ENCODE results near the gene PCP4L1. TPM values are rescaled to one million over a fixed set of nuclear protein-coding genes. Genes with fewer than 3 reads are reported as not detected.

PCP4L1 gene
- not detected in 2 replicates for total RNA-seq

DNA sequence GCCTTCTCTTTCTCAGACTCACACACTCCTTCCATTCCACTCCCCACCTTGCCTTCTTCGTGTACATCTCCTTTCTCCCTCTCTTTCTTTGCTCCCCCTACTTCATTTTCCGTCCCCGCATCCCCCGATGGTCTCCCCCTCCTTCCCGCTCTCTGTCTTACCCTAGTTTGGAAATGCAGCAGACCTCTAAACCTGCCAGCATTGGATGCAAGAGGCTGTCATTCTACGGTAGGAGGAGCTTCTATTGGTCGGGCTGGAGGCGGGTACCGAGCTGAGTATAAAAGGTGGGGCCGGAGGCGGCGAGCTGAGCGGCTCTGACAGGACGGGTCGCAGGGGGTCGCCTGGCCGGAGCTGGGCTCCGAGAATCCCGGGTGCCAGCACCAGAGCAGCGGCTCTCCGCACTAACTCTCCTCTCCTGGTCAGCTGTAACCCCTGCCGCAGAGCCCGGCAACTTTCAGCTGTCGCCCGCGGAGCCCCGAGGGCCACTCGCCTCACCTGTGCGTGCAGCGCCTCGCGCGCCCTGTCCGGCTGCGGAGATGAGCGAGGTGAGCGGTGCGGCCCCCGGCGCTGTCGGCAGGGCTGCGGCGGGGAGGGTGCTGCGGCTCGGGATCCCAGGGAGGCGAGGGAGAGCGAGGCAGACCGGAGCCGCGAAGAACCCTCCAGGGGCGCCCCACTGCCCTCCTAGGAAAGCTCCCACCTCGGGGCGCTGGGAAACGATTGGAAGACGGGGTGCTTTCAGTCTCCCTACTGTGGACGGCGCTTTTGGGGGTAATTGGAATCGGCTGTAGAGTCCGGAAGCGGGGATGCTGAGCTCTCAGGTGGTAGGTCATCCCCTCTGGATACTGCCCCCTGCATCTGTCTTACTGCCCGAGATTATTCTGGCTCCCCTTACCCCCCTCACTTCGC is at the start of gene PCP4L1:
PCP4L1 (plus strand) TSS at position 307 of the 906 bp plus-strand sequence; CDS start at position 537, 230 bp downstream.

GRCh38 chr1:161215076-161215475 is 43.5 kb upstream of the PCP4L1 start, which contains the start of gene FCER1G:
Gene FCER1G (plus strand): TSS chr1:161215295. CDS start chr1:161215322, 27 bp downstream.

DNA sequence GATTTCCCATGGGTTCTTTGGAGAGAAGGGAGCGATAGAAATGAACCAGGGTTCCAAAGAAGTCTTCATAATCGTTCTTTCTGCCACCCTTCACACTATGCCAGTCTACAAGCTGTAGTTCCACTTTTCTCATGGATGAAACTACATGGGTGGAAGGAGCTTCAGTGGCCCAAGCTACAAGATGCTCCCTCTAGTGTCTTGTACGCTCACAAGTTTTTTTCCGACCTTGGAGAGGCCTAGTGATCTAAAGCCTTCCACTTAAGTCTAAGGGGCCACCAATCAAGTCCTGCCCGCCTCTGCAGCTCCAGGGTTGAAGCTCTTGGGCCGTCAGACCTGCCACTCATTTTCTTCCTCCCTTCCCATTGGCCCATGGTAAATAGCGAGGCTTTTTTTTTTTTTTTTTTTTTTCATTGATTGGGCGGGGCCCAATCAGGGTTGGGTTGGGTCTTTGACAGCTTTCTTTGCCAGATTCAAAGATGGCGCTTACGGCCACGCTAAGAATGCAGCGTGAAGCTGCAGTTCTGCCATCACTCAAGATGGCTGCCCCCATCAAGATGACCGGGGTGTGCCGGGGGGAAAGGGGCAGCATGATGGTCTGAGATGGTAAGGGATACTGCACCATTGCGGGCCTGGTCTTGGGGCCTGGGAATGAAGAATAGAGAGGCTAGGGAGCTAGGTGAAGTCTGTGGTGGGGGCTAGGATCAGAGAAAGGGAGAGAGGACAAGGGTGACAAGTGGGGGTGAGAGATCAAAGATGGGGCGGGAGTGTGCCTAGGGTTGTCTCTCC is 32.8 kb upstream of the PCP4L1 start, which contains the start of gene TOMM40L:
TOMM40L (plus strand) TSS at position 527 of the 786 bp plus-strand sequence. CDS start 430 bp downstream, outside the sequence.

DNA sequence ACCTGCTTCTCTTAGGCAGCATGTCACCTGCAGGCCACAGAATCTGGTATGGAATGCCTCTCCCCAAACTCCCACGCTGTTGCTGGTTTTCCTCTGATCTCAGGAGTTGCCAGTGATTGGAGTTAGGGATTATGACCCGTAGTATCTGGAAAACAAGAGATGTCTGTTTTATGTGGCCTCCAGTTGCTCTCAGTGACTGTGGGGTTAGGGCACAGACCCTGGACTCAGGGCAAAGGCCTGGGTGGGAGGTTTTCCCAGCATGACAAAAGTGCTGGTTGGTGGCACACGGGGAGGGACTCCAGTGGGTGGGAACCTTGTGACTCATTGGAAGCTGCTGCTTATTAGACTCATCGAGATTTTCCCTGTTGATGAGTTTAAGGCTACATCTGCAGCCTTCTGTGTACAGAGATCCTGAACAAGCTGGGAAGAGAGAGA is 20.5 kb upstream of the PCP4L1 start, which contains the start of gene NR1I3:
NR1I3 (minus strand) TSS at position 165 of the 435 bp plus-strand sequence. CDS start 1,638 bp downstream, outside the sequence.

GRCh38 chr1:161309868-161310267 is 51.3 kb downstream of the PCP4L1 start, which contains the start of gene MPZ:
Gene MPZ (minus strand): TSS chr1:161309968. CDS start chr1:161309905, 63 bp downstream.

DNA sequence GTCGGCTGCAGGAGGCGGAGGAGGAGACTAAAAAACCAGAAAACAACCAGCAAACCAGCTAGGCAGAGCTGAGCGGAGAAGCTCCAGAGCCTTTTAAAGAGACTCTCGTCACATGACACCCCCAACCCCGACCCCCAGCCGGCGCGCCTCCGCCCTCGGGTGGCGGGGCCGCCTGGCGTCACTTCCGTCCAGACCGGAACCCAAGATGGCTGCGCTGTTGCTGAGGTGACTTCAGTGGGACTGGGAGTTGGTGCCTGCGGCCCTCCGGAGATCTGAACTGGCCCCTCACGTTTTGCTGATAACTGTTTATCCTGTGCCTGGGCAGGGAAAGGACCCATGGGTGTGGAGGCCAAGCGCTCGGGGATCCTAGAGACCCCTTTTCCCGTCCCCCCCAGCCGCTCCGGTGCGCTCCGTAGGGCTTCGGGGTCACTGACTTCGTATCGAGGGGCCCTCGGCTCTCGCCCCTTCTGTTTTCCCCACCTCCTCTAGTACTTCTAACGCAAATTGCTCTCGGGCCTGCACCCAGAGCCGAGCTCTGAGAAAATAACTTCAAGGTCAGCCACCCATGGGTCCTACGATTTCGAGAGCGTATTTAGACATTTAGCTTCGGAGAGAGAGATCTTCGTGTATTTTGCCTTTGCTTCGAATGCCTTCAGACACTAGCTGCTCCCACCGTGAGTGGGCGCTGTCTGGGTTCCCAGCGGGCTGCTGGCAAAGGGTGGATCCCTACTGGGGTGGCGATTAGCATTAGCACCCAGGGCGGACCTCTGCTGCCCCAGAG is 55.8 kb downstream of the PCP4L1 start, which contains the start of gene SDHC:
SDHC (plus strand) TSS at position 181 of the 781 bp plus-strand sequence; CDS start at position 206, 25 bp downstream.

Other genes with a start within 250 kb of the PCP4L1 start
- 97.3 and 126 TPM in 2 replicates for gene F11R, start 237.6 kb upstream of the PCP4L1 start, total RNA-seq
- gene TSTD1, start 219.8 kb upstream of the PCP4L1 start, total RNA-seq = 123 and 299 TPM in 2 replicates
- gene USF1, start 212.8 kb upstream of the PCP4L1 start, total RNA-seq = 20.1 and 30.0 TPM in 2 replicates
- not detected in 2 replicates for gene ARHGAP30, start 188.9 kb upstream of the PCP4L1 start, total RNA-seq
- 0.23 and 2.9 TPM in 2 replicates for gene NECTIN4, start 169.2 kb upstream of the PCP4L1 start, total RNA-seq
- gene KLHDC9, start 160.4 kb upstream of the PCP4L1 start, total RNA-seq = 0.68 and 2.7 TPM in 2 replicates
- gene PFDN2, start 140.7 kb upstream of the PCP4L1 start, total RNA-seq = 71.9 and 125 TPM in 2 replicates
- 39.4 and 42.0 TPM in 2 replicates for gene NIT1, start 140.6 kb upstream of the PCP4L1 start, total RNA-seq
- gene DEDD, start 126.1 kb upstream of the PCP4L1 start, total RNA-seq = 21.9 and 23.2 TPM in 2 replicates
- 48.9 and 74.6 TPM in 2 replicates for gene UFC1, start 104.8 kb upstream of the PCP4L1 start, total RNA-seq
- 7.7 and 8.5 TPM in 2 replicates for gene USP21, start 99.2 kb upstream of the PCP4L1 start, total RNA-seq
- gene PPOX, start 92.3 kb upstream of the PCP4L1 start, total RNA-seq = 8.4 and 18.0 TPM in 2 replicates
- 36.7 TPM in 2 replicates for gene B4GALT3, start 81.2 kb upstream of the PCP4L1 start, total RNA-seq
- gene ADAMTS4, start 59.7 kb upstream of the PCP4L1 start, total RNA-seq = 0.08 and 1.5 TPM in 2 replicates
- gene NDUFS2, start 56.4 kb upstream of the PCP4L1 start, total RNA-seq = 120 and 122 TPM in 2 replicates
- 0.70 TPM in 1 of 2 replicates, not detected in the other for gene FCER1G, start 43.5 kb upstream of the PCP4L1 start, total RNA-seq
- not detected in 2 replicates for gene APOA2, start 35.1 kb upstream of the PCP4L1 start, total RNA-seq
- 10.1 and 16.2 TPM in 2 replicates for gene TOMM40L, start 32.7 kb upstream of the PCP4L1 start, total RNA-seq
- gene NR1I3, start 20.5 kb upstream of the PCP4L1 start, total RNA-seq = not detected in 2 replicates
- gene MPZ, start 51.2 kb downstream of the PCP4L1 start, total RNA-seq = 0.61 and 0.86 TPM in 2 replicates
- gene SDHC, start 55.6 kb downstream of the PCP4L1 start, total RNA-seq = 29.3 and 39.3 TPM in 2 replicates
- gene CFAP126, start 109.1 kb downstream of the PCP4L1 start, total RNA-seq = not detected in 2 replicates
- not detected in 2 replicates for gene FCGR2A, start 246.7 kb downstream of the PCP4L1 start, total RNA-seq

All from hair follicular keratinocyte (primary cell).